ENCODE measurements around the gene TMEM191B.
"Not testable (repeated sequence)": the region's sequence is repeated elsewhere in the genome, so short reads cannot be mapped to it uniquely, and the experiment has no call there.

GRCh38 chr22:18523328-18523727 is 4.3 kb upstream of the TMEM191B start:
- not testable (repeated sequence) for TF ChIP-seq CTCF, POLR2A (IDR thresholded peaks at IDR 0.05)

Data from prostate gland (tissue), 2 donors.